GM18520 (cell line): Measurements from ENCODE around the gene RANBP9.

Source experiments
- ATAC-seq: cut with Tn5 transposase; IDR thresholded peaks from one replicate; pipeline ENCODE4 v1.9.1; 2021; ENCODE audit not compliant: unreplicated experiment

RANBP9 gene

GRCh38 chr6:13604546-13605416, 106.9 kb downstream of the RANBP9 start:
- ATAC-seq = no peak

GRCh38 chr6:13604135-13604534, 107.5 kb downstream of the RANBP9 start:
- ATAC-seq = no peak

- no peak for ATAC-seq
These were observed 111.6 kb downstream of the RANBP9 start for GRCh38 chr6:13600036-13600435.

GRCh38 chr6:13597073-13597472, 114.6 kb downstream of the RANBP9 start:
- no peak for ATAC-seq

- no peak for ATAC-seq
These were observed 117.9 kb downstream of the RANBP9 start for GRCh38 chr6:13593720-13594119.

GRCh38 chr6:13593103-13593502, 118.5 kb downstream of the RANBP9 start:
- no peak for ATAC-seq

- ATAC-seq = no peak
These were observed 120.3 kb downstream of the RANBP9 start for GRCh38 chr6:13591205-13591921.

GRCh38 chr6:13590574-13591153, 121.0 kb downstream of the RANBP9 start:
- ATAC-seq = no peak

- no peak for ATAC-seq
These were observed 121.8 kb downstream of the RANBP9 start for GRCh38 chr6:13589801-13590200.

GRCh38 chr6:13586603-13587542, 124.8 kb downstream of the RANBP9 start:
- ATAC-seq = no peak

GRCh38 chr6:13581700-13582229, 129.9 kb downstream of the RANBP9 start:
- ATAC-seq = no peak

- no peak for ATAC-seq
These were observed 131.7 kb downstream of the RANBP9 start for GRCh38 chr6:13579911-13580310.

- ATAC-seq = no peak
These were observed 133.7 kb downstream of the RANBP9 start for GRCh38 chr6:13577926-13578325.

GRCh38 chr6:13576017-13576416, 135.6 kb downstream of the RANBP9 start:
- ATAC-seq = no peak

- no peak for ATAC-seq
These were observed 136.3 kb downstream of the RANBP9 start for GRCh38 chr6:13575377-13575775.

- ATAC-seq = peak; percentile 42
These were observed 136.9 kb downstream of the RANBP9 start, which contains the start of gene SIRT5 for GRCh38 chr6:13574571-13575376. Gene SIRT5 (plus strand): TSS chr6:13574601. CDS start chr6:13584111, 9,510 bp downstream.

GRCh38 chr6:13574149-13574570, 137.5 kb downstream of the RANBP9 start:
- peak; percentile 86 for ATAC-seq

GRCh38 chr6:13573669-13574110, 137.9 kb downstream of the RANBP9 start:
- no peak for ATAC-seq

GRCh38 chr6:13572951-13573654, 138.5 kb downstream of the RANBP9 start:
- no peak for ATAC-seq
